Gastrocnemius medialis (tissue), 4 donors: ENCODE data around the gene ARHGAP42. TPM values are rescaled to one million over a fixed set of nuclear protein-coding genes. Genes with fewer than 3 reads are reported as not detected.

ENCODE experiments used
- ATAC-seq, 2 donors: fragments of 150-250 bp; one replicate each; pipeline ENCODE4 v1.9.1; 2016
- DNase-seq, 2 donors: peaks; one replicate each; pipeline ENCODE4 v3.0.0-alpha.2; 2019
- H3K27ac ChIP-seq, 4 donors: fragments of 200-600 bp; sonication (generic); 1 replicate in 1 of 4; 2 replicates in 3 of 4; pipeline ENCODE4 v1.5.1; 2016 to 2018; ENCODE audit warnings: mild to moderate bottlenecking in 2 of 4, moderate library complexity in 1 of 4
- H3K27me3 ChIP-seq, 3 donors: fragments of 200-600 bp; sonication (generic) in 2 of 3; 1 replicate in 1 of 3; 2 replicates in 2 of 3; pipeline versions ENCODE4 v1.5.1 to v1.6.0; 2016 to 2019; ENCODE audit warnings: mild to moderate bottlenecking in 1 of 3, moderate library complexity in 1 of 3
- H3K36me3 ChIP-seq, 2 donors: fragments of 200-600 bp; sonication (generic) in 1 of 2; one replicate each; pipeline ENCODE4 v1.5.1; 2017 to 2018
- H3K4me1 ChIP-seq, 2 donors: fragments of 200-600 bp; sonication (generic) in 1 of 2; one replicate each; pipeline ENCODE4 v1.5.1; 2016 to 2017; ENCODE audit warnings: mild to moderate bottlenecking in 2 of 2
- H3K4me3 ChIP-seq, 4 donors: fragments of 200-600 bp; sonication (generic) in 3 of 4; 1 replicate in 1 of 4; 2 replicates in 3 of 4; pipeline ENCODE4 v1.5.1; 2016 to 2019; ENCODE audit warnings: mild to moderate bottlenecking in 2 of 4
- H3K9me3 ChIP-seq, 3 donors: fragments of 200-600 bp; sonication (generic) in 2 of 3; 1 replicate in 1 of 3; 2 replicates in 2 of 3; pipeline ENCODE4 v1.5.1; 2016 to 2019
- CTCF ChIP-seq, 5 experiments: fragments of 450-650 bp in 3 of 5; fragments of 200-600 bp in 2 of 5; sonication (generic) in 2 of 5; IDR thresholded peaks in 4 of 5; conservative IDR thresholded peaks in 1 of 5; 1 replicate in 4 of 5; 2 replicates in 1 of 5; pipeline ENCODE4 v1.5.1; 2016 to 2019; ENCODE audit warnings: antibody characterized with exemption in 5 of 5, mild to moderate bottlenecking in 3 of 5, moderate library complexity in 3 of 5
- POLR2A ChIP-seq, 2 donors: fragments of 450-650 bp; IDR thresholded peaks; one replicate each; pipeline ENCODE4 v1.6.1; 2017; ENCODE audit warnings: antibody characterized with exemption in 2 of 2, mild to moderate bottlenecking in 2 of 2, moderate library complexity in 2 of 2
- in situ Hi-C, 4 donors: fragments of 200-750 bp; cut with MboI; loops; one replicate each; pipeline versions ENCODE4 v1.15.0 to v1.8.0; 2017; ENCODE audit warnings: low sequenced_read_pairs in 4 of 4
- intact Hi-C: fragments of 100-400 bp; cut with DNase I; formaldehyde crosslinking; loops from one replicate; pipeline ENCODE4 v1.15.1; 2023; ENCODE audit warnings: low total_unique reads
- total RNA-seq, 4 donors: library from RNA; depleted of rRNA; stranded (reverse); fragments of >200 nt; gene quantifications; one replicate each; pipeline versions ENCODE4 v1.1.0 to v1.2.3, GENCODE V29; 2016

Gene ARHGAP42
- total RNA-seq, 4 donors from 2014 or later: 6.0 to 13.9 (median 10.2) TPM

GRCh38 chr11:100918551-100919500, 231.7 kb downstream of the ARHGAP42 start:
- in situ Hi-C loops: no loop called here
- H3K9me3 ChIP-seq: no peaks in the 10 kb centered on the region
- TF ChIP-seq CTCF (IDR thresholded peaks at IDR 0.05 in 4 of 5, conservative IDR thresholded peaks at IDR 0.05 in 1 of 5): no peak
- TF ChIP-seq POLR2A (IDR thresholded peaks at IDR 0.05): no peak
- no peaks in the 10 kb centered on the region for H3K36me3 ChIP-seq
- no peak overlapping the region for H3K4me3 ChIP-seq
- DNase-seq: no peak
- H3K27me3 ChIP-seq: no peaks in the 10 kb centered on the region
- H3K4me1 ChIP-seq: peaks cover 0 to 8% of the 10 kb centered on the region in 2 donors
- ATAC-seq: no peak
- intact Hi-C loops: no loop called here
- no peak overlapping the region for H3K27ac ChIP-seq

GRCh38 chr11:100920593-100920992, 233.5 kb downstream of the ARHGAP42 start:
- Histone ChIP-seq H3K9me3 (no peaks in the 10 kb centered on the region), H3K36me3 (no peaks in the 10 kb centered on the region), H3K4me1 (peaks cover 0 to 8% of the 10 kb centered on the region in 2 donors), H3K27ac (no peak overlapping the region), H3K4me3 (no peak overlapping the region), H3K27me3 (no peaks in the 10 kb centered on the region)
- DNase-seq: no peak
- intact Hi-C loops: no loop called here
- in situ Hi-C loops: loop anchor here in 1 of 4 donors (10.0 kb wide), 1 partner anchor 66 kb away; no protein-coding TSS in a partner anchor
- ATAC-seq: no peak
- no peak for TF ChIP-seq CTCF (IDR thresholded peaks at IDR 0.05 in 4 of 5, conservative IDR thresholded peaks at IDR 0.05 in 1 of 5)
- no peak for TF ChIP-seq POLR2A (IDR thresholded peaks at IDR 0.05)

- H3K4me3 ChIP-seq: no peak overlapping the region
- H3K9me3 ChIP-seq: no peaks in the 10 kb centered on the region
- DNase-seq: no peak
- in situ Hi-C loops (loop anchor here in 1 of 4 donors (10.0 kb wide), 1 partner anchor 67 kb away; no protein-coding TSS in a partner anchor), intact Hi-C loops (no loop called here)
- no peaks in the 10 kb centered on the region for H3K36me3 ChIP-seq
- TF ChIP-seq CTCF (IDR thresholded peaks at IDR 0.05 in 4 of 5, conservative IDR thresholded peaks at IDR 0.05 in 1 of 5) (no peak), POLR2A (IDR thresholded peaks at IDR 0.05) (no peak)
- ATAC-seq: no peak
- no peak overlapping the region for H3K27ac ChIP-seq
- H3K4me1 ChIP-seq: peaks cover 0 to 8% of the 10 kb centered on the region in 2 donors
- H3K27me3 ChIP-seq: no peaks in the 10 kb centered on the region
Measured at GRCh38 chr11:100922121-100922520, 235.0 kb downstream of the ARHGAP42 start.

- in situ Hi-C loops (loop anchor here in 1 of 4 donors (10.0 kb wide), 1 partner anchor 69 kb away; no protein-coding TSS in a partner anchor), intact Hi-C loops (no loop called here)
- DNase-seq: no peak
- Histone ChIP-seq H3K4me1 (peaks cover 0 to 2% of the 10 kb centered on the region in 2 donors), H3K36me3 (no peaks in the 10 kb centered on the region), H3K27me3 (no peaks in the 10 kb centered on the region), H3K4me3 (no peak overlapping the region), H3K27ac (peak overlapping the region in 2 of 4 donors; percentile 1 to 18), H3K9me3 (no peaks in the 10 kb centered on the region)
- no peak for ATAC-seq
- TF ChIP-seq CTCF (IDR thresholded peaks at IDR 0.05 in 4 of 5, conservative IDR thresholded peaks at IDR 0.05 in 1 of 5) (no peak), POLR2A (IDR thresholded peaks at IDR 0.05) (no peak)
Measured at GRCh38 chr11:100923555-100923954, 236.5 kb downstream of the ARHGAP42 start.
